ENCODE data around the gene FYN.

Gene FYN

GRCh38 chr6:111657146-111657545 is 216.1 kb downstream of the FYN start:
- TF ChIP-seq, protein P1, sequence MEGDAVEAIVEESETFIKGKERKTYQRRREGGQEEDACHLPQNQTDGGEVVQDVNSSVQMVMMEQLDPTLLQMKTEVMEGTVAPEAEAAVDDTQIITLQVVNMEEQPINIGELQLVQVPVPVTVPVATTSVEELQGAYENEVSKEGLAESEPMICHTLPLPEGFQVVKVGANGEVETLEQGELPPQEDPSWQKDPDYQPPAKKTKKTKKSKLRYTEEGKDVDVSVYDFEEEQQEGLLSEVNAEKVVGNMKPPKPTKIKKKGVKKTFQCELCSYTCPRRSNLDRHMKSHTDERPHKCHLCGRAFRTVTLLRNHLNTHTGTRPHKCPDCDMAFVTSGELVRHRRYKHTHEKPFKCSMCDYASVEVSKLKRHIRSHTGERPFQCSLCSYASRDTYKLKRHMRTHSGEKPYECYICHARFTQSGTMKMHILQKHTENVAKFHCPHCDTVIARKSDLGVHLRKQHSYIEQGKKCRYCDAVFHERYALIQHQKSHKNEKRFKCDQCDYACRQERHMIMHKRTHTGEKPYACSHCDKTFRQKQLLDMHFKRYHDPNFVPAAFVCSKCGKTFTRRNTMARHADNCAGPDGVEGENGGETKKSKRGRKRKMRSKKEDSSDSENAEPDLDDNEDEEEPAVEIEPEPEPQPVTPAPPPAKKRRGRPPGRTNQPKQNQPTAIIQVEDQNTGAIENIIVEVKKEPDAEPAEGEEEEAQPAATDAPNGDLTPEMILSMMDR (conservative IDR thresholded peaks at IDR 0.05; ENCODE audit: low read depth, low read length) = no peak
- DNase-seq (ENCODE audit: low read depth) = peak; percentile 80
- no peak overlapping the region for H3K4me3 ChIP-seq (ENCODE audit: low read depth, low read length)

- no peak for DNase-seq (ENCODE audit: low read depth)
- TF ChIP-seq, protein P1 (conservative IDR thresholded peaks at IDR 0.05; ENCODE audit: low read depth, low read length) = no peak
- H3K4me3 ChIP-seq (ENCODE audit: low read depth, low read length) = no peak overlapping the region
These were observed 219.3 kb downstream of the FYN start for GRCh38 chr6:111653979-111654378.

DNA sequence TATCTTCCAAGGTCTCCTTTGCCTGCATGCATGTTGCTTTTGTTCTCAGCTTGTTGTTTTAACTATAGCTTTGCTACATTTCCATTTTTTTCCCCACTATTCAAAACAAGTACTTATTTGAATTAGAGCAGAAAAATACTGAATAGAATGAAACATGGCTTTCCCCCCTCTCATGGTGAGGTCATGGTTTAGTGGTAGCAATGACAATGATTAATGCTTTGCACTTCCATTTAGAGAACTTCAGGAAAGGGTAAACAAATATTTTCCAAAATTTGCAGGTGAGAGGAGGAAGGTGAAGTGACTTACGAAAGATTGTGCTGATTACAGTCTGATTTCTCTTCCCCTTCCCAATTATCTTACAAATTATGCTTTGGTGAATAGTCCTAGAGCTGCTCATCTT is 219.8 kb downstream of the FYN start:
- no peak for DNase-seq (ENCODE audit: low read depth)
- TF ChIP-seq, protein P1 (conservative IDR thresholded peaks at IDR 0.05; ENCODE audit: low read depth, low read length) = no peak

DNA sequence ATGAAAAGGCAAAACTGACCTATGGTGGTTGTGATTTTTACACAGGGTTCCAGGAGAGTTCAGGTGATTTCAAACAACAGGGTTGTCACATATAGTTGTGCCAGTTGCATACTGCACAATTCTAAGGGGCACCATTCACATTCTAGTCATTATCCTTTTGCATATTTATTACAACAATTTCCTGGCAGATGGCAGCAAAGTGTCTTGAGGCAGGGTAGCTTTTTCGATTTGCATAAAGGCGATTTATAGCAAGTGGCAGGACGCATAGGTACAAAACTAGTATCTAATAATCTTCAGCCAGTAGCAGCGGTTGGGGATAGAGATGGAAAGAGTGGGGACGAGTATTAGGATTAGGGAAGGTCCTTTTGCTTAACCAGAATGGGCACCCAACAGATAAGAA is 221.1 kb downstream of the FYN start:
- H3K4me3 ChIP-seq (ENCODE audit: low read depth, low read length) = no peak overlapping the region
- DNase-seq (ENCODE audit: low read depth) = no peak
- TF ChIP-seq, protein P1 (conservative IDR thresholded peaks at IDR 0.05; ENCODE audit: low read depth, low read length) = no peak

More for the DNA sequence above, 219.8 kb downstream of the FYN start:
- no peak overlapping the region for H3K4me3 ChIP-seq (ENCODE audit: low read depth, low read length)

DNA sequence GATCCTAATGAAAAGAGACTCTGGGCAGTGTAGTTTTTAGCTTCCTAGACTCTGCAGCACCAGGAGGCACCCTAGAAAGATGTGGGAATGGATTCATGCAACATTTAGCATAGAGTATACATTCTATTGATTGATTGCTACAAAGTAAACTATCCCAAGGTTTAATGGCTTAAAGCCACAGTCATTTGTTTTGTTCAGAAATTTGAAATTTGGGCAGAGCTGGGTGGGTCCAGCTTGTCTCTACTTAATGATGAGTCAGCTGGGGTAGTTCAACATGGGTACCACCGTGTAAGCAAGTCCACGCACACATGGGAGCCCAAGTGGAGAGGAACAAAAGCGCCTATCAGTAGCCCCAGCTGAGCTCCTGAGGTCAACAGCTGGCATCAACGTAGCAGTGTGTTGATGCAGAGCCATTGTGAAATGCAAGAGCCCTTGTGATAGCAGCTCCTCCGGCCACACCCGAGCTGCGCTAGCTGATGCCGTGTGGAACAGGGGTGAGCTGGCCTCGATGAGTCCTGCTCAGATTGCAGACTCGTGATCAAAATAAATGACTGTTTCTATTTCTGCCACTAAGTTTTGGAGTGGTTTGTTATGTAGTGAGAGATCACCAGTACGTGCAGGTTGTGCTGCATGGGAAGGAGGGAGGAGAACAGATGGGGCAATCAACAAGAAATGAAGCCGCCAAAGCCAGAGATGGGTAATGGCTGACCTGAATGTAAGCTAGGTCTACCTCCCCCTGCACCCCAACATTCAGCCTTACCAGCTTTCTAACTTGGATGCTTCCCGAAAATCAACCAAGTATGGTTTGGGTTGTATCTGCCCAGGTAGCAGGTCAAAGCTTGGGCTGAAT is 221.8 kb downstream of the FYN start:
- H3K4me3 ChIP-seq (ENCODE audit: low read depth, low read length) = no peak overlapping the region
- no peak for DNase-seq (ENCODE audit: low read depth)
- TF ChIP-seq, protein P1 (conservative IDR thresholded peaks at IDR 0.05; ENCODE audit: low read depth, low read length) = no peak

DNA sequence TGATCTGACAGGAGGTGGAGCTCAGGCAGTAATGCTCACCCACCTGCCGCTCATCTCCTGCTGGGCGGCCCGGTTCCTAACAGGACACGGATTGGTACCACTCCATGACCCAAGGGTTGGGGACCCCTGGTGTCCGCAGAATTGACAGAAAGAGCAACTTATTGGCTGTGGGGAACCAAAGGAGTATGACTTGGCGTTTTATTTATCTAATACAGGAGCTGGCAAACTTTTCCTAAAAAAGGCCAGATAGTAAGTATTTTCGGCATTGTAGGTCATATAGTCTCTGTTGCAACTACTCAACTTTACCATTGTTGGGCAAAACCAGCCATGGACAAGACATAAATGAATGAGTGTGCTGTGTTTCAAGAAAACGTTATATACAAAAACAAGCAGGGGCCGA is 223.2 kb downstream of the FYN start:
- no peak for DNase-seq (ENCODE audit: low read depth)
- no peak overlapping the region for H3K4me3 ChIP-seq (ENCODE audit: low read depth, low read length)
- TF ChIP-seq, protein P1 (conservative IDR thresholded peaks at IDR 0.05; ENCODE audit: low read depth, low read length) = no peak

- DNase-seq (ENCODE audit: low read depth) = no peak
- H3K4me3 ChIP-seq (ENCODE audit: low read depth, low read length) = no peak overlapping the region
- TF ChIP-seq, protein P1 (conservative IDR thresholded peaks at IDR 0.05; ENCODE audit: low read depth, low read length) = no peak
These were observed 225.2 kb downstream of the FYN start for GRCh38 chr6:111648100-111648499.

Measured in choroid plexus epithelial cell (primary cell).